Progenitor cell of endocrine pancreas (in vitro differentiated cells): ENCODE results near the gene EML3. TPM values are rescaled to one million over a fixed set of nuclear protein-coding genes. Genes with fewer than 3 reads are reported as not detected.

Experiments
- DNase-seq: peaks from one replicate; pipeline ENCODE4 v3.0.0; 2021; ENCODE audit warnings: low spot score; ENCODE audit not compliant: unreplicated experiment
- H3K27ac Mint-ChIP-seq: 2 replicates; pipeline ENCODE4 v1.8.0; 2021; ENCODE audit warnings: mild to moderate bottlenecking, moderate library complexity, mixed read lengths
- H3K27me3 Mint-ChIP-seq: 2 replicates; pipeline ENCODE4 v1.8.0; 2021; ENCODE audit warnings: mixed read lengths
- H3K36me3 Mint-ChIP-seq: 2 replicates; pipeline ENCODE4 v1.8.0; 2022; ENCODE audit warnings: mixed read lengths; ENCODE audit not compliant: insufficient read depth
- H3K4me1 Mint-ChIP-seq: 2 replicates; pipeline ENCODE4 v1.8.0; 2021; ENCODE audit warnings: low read depth, mixed read lengths
- H3K4me3 Mint-ChIP-seq: 2 replicates; pipeline ENCODE4 v1.8.0; 2021; ENCODE audit warnings: low read depth, mild to moderate bottlenecking, moderate library complexity, mixed read lengths
- H3K9me3 Mint-ChIP-seq: 2 replicates; pipeline ENCODE4 v1.8.0; 2021; ENCODE audit warnings: low read depth, mixed read lengths
- total RNA-seq: library from RNA; stranded (reverse); gene quantifications from 2 replicates; pipeline ENCODE4 v1.2.1, GENCODE V29; 2021
- TF ChIP-seq, protein P1 (sequence below): fragments of 200-600 bp; sonication (generic); IDR thresholded peaks from one replicate; pipeline ENCODE4 v1.5.0; 2021; ENCODE audit warnings: antibody characterized with exemption, mild to moderate bottlenecking; ENCODE audit not compliant: unreplicated experiment

Gene EML3
- total RNA-seq, 1 donor from 2014 or later, result 42.7 TPM

DNA sequence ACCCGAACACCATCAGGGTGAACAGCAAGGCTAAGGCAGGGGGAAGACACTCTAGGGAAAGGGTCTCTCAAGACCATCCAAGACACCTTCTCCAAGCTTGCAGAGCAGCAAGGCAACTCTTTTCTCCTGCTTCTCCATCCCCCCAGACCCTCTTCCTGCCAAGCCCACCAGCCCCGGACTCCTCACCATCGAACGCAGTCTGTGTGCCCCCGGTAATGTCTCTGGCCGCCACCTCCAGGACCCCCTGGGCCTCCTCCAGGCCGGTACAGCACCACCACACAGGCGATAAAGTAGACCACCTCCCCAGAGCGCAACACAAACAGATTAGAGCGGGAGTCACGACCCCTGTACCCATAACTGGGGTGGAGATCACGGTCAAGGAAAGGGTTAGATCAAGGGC lies 3.8 kb downstream of the EML3 start:
- H3K9me3 Mint-ChIP-seq, result no peaks in the 10 kb centered on the region
- TF ChIP-seq, protein P1, sequence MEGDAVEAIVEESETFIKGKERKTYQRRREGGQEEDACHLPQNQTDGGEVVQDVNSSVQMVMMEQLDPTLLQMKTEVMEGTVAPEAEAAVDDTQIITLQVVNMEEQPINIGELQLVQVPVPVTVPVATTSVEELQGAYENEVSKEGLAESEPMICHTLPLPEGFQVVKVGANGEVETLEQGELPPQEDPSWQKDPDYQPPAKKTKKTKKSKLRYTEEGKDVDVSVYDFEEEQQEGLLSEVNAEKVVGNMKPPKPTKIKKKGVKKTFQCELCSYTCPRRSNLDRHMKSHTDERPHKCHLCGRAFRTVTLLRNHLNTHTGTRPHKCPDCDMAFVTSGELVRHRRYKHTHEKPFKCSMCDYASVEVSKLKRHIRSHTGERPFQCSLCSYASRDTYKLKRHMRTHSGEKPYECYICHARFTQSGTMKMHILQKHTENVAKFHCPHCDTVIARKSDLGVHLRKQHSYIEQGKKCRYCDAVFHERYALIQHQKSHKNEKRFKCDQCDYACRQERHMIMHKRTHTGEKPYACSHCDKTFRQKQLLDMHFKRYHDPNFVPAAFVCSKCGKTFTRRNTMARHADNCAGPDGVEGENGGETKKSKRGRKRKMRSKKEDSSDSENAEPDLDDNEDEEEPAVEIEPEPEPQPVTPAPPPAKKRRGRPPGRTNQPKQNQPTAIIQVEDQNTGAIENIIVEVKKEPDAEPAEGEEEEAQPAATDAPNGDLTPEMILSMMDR, result no peak
- no peak overlapping the region for H3K27ac Mint-ChIP-seq
- H3K4me3 Mint-ChIP-seq, result no peak overlapping the region
- H3K4me1 Mint-ChIP-seq, result peaks cover 19% of the 10 kb centered on the region
- DNase-seq, result no peak
- peaks cover 4% of the 10 kb centered on the region for H3K27me3 Mint-ChIP-seq
- peaks cover 4% of the 10 kb centered on the region for H3K36me3 Mint-ChIP-seq

DNA sequence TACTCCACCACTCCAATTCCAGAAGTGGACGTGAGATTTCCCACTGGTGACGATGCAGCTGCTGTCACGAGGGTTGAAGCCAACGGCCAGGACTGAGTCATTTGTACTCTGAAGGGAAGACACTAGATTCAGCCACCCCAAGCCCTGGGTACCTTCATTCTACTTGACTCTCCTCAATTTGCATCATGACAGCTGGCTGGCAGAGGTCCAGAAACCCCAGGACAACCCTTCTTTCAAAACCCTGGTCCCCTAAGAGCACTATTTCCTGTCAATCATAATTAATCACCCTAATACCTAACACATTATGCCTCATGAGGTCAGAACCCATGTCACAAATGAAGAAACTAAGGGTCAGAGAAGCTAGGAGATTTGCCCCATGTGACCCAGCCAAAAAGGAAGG lies 4.9 kb downstream of the EML3 start:
- TF ChIP-seq, protein P1, result no peak
- no peak for DNase-seq
- H3K4me1 Mint-ChIP-seq, result peaks cover 24% of the 10 kb centered on the region
- no peaks in the 10 kb centered on the region for H3K9me3 Mint-ChIP-seq
- H3K36me3 Mint-ChIP-seq, result peaks cover 8% of the 10 kb centered on the region
- no peak overlapping the region for H3K27ac Mint-ChIP-seq
- H3K4me3 Mint-ChIP-seq, result no peak overlapping the region
- peaks cover 14% of the 10 kb centered on the region for H3K27me3 Mint-ChIP-seq

DNA sequence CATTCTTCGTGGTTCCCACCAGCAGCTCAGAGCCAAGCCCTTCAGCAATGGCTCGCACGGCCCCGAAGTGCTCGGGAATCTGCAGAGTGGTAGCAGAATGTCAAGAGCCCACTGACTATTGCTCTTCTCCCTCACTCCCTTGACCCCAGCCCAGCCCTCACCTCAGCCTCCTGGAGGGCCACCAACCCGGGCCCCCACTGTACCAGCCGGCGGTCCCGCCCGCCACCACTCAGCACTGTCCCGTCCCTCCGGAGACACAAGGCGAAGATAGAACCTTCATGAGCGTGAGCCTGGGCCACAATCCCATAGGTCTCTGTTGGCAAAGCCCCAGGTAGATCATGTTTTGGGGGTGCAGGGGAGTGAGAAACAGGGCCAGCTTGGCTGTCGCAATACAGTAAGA lies 6.7 kb downstream of the EML3 start:
- TF ChIP-seq, protein P1, result no peak
- Mint-ChIP-seq H3K27me3 (peaks cover 19% of the 10 kb centered on the region), H3K9me3 (no peaks in the 10 kb centered on the region), H3K4me1 (peaks cover 22% of the 10 kb centered on the region), H3K36me3 (peaks cover 8% of the 10 kb centered on the region), H3K27ac (no peak overlapping the region), H3K4me3 (no peak overlapping the region)
- DNase-seq, result no peak

DNA sequence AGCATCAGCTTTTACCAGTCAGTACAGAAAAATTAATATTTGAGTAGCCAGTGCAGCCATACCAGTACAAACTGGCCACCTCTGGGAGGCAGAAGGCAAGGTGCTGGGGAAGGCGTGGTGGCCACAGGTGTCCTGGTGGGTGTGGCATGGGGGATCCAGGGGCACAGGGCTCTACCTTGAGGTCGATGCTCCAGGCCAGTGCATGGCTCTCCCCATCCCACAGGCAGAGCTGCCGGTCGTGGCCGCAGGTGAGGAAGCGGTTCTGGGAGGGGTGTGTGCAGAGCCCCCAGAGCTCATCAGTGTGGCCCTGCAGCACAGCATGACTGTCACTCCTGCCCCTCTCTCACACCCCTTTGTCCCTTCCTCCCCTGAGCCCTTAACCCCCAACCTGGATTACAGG lies 7.1 kb downstream of the EML3 start:
- H3K4me3 Mint-ChIP-seq, result no peak overlapping the region
- peaks cover 8% of the 10 kb centered on the region for H3K36me3 Mint-ChIP-seq
- no peak for DNase-seq
- no peak overlapping the region for H3K27ac Mint-ChIP-seq
- H3K27me3 Mint-ChIP-seq, result peaks cover 19% of the 10 kb centered on the region
- H3K9me3 Mint-ChIP-seq, result no peaks in the 10 kb centered on the region
- TF ChIP-seq, protein P1, result no peak
- peaks cover 23% of the 10 kb centered on the region for H3K4me1 Mint-ChIP-seq

DNA sequence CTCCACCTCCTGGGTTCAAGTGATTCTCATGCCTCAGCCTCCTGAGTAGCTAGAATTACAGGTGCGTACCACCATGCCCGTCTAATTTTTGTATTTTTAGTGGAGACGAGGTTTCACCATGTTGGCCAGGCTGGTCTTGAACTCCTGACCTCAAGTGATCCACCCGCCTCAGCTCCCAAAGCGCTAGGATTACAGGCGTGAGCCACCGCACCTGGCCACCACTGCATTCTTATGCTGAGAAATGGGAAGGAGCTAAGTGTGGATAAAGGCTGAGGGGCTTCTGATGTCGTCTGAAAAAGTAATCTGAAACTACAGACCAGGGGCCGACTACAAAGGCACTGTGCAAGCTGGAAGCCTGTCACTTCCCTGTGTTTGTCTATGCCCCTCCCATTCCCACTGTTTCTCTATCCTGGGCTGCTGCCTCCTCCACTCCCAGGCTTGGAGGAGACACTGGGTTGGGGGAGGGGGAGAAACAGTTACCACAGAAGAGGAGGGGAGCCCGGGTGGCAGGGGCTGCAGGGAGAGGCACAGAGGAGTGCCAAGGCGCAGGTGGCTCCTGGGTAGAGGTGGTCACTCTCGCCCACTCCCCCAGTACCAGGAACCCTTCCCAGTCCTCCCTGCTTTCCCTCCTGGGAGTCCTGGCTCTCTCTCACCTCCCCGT lies 8.0 kb downstream of the EML3 start:
- Mint-ChIP-seq H3K27me3 (peaks cover 19% of the 10 kb centered on the region), H3K4me3 (no peak overlapping the region), H3K36me3 (peaks cover 14% of the 10 kb centered on the region), H3K9me3 (no peaks in the 10 kb centered on the region), H3K27ac (peak overlapping the region; percentile 62), H3K4me1 (peaks cover 32% of the 10 kb centered on the region)
- TF ChIP-seq, protein P1, result no peak
- DNase-seq, result no peak
